HAP-1 (cell line): ENCODE measurements around the gene NTS.

ENCODE experiments used
- DNase-seq, 2 experiments: peaks; one replicate each; pipeline ENCODE4 v3.0.0-alpha.2; 2016 to 2020; ENCODE audit warnings: low spot score in 2 of 2
- H3K27me3 ChIP-seq: fragments of 250-450 bp; sonication (Bioruptor Pico); 2 replicates; pipeline ENCODE4 v1.5.1; 2020; ENCODE audit warnings: low read depth, mild to moderate bottlenecking, moderate library complexity
- H3K36me3 ChIP-seq: fragments of 250-450 bp; sonication (Bioruptor Pico); replicated peaks from 2 replicates; pipeline ENCODE4 v1.5.1; 2020; ENCODE audit warnings: mild to moderate bottlenecking
- H3K4me1 ChIP-seq: fragments of 250-450 bp; sonication (Bioruptor Pico); 2 replicates; pipeline ENCODE4 v1.5.1; 2020; ENCODE audit warnings: mild to moderate bottlenecking
- H3K4me3 ChIP-seq: fragments of 250-450 bp; sonication (Bioruptor Pico); 2 replicates; pipeline ENCODE4 v1.5.1; 2020; ENCODE audit warnings: mild to moderate bottlenecking, moderate library complexity
- H3K9me3 ChIP-seq: fragments of 250-450 bp; sonication (Bioruptor Pico); 2 replicates; pipeline ENCODE4 v1.5.1; 2020; ENCODE audit warnings: mild to moderate bottlenecking, moderate library complexity
- in situ Hi-C: fragments of 300-500 bp; cut with MboI; formaldehyde crosslinking; loops from 3 replicates; pipeline ENCODE4 v1.14.3; 2020; ENCODE audit warnings: low sequenced_read_pairs, inconsistent platforms, mixed read lengths

Gene NTS, protein sequence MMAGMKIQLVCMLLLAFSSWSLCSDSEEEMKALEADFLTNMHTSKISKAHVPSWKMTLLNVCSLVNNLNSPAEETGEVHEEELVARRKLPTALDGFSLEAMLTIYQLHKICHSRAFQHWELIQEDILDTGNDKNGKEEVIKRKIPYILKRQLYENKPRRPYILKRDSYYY

DNA sequence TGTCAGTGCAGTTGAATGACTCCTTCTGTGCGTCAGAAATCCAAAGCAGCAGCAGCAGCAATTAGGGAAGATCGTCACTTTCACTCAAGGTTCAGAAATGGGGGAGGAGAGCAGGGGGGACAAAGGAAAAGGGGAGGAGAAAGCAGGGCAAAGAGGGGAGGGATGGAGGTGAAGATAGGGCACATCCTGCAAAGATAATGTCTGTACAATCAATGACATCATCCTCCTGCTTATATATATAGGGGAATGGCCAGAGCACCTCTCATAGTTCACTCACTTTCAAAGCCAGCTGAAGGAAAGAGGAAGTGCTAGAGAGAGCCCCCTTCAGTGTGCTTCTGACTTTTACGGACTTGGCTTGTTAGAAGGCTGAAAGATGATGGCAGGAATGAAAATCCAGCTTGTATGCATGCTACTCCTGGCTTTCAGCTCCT lies at the start of gene NTS:
Gene NTS, plus strand, starts transcription at position 265 of the 431 bp plus-strand sequence. Its CDS starts 109 bp downstream, at position 374.
- in situ Hi-C loops, result loop anchor here (25.0 kb wide), 1 partner anchor 387 kb away; no protein-coding TSS in a partner anchor
- Histone ChIP-seq H3K4me1 (no peaks in the 10 kb centered on the region), H3K36me3 (no peaks in the 10 kb centered on the region), H3K9me3 (no peaks in the 10 kb centered on the region), H3K4me3 (no peak within 1 kb of the TSS), H3K27me3 (peaks cover 7% of the 10 kb centered on the region; the same call in 1 of the 2 replicates)
- DNase-seq, result no peak

DNA sequence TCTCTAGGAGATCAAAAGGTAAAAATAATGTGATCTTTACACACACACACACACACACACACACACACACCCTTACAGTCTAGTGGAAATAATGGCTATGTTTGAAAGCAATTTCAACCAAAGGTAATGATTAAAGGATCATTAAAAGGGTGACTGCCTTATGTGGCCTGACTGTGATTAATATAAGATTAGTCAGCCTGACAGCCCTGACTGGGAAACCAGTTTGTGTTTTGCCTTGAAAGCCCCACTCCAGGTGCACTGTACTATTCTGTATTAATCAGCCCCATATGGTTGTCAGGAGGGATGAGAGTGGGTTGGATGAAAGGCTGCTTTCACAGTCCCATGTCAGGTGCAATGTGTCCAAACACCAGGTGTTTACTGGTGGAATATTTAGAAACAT lies 48.3 kb upstream of the NTS start:
- Histone ChIP-seq H3K36me3 (no peaks in the 10 kb centered on the region), H3K9me3 (no peaks in the 10 kb centered on the region), H3K4me1 (no peaks in the 10 kb centered on the region), H3K27me3 (no peaks in the 10 kb centered on the region), H3K4me3 (no peak overlapping the region)
- in situ Hi-C loops, result no loop called here
- no peak for DNase-seq

DNA sequence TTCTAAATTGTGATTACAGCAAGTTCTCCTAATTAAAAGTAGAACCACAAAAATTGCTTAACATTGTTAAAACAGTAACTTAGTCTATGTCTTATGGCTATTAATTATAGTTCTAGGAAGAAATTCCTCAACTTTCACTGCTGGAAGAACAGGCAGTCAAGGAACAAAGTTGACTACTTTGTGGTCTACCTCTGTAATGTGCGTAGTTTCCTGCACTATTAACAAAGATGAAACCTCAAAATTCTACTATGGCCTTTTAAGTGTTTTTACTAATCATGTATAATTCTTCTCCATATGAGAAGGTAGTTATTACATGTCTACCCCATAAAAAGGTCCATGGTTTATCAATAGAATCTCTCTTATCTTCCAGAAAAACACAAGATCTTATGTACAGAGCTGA lies 45.5 kb upstream of the NTS start:
- in situ Hi-C loops, result no loop called here
- Histone ChIP-seq H3K4me1 (no peaks in the 10 kb centered on the region), H3K27me3 (no peaks in the 10 kb centered on the region), H3K36me3 (no peaks in the 10 kb centered on the region), H3K4me3 (no peak overlapping the region), H3K9me3 (no peaks in the 10 kb centered on the region)
- no peak for DNase-seq

DNA sequence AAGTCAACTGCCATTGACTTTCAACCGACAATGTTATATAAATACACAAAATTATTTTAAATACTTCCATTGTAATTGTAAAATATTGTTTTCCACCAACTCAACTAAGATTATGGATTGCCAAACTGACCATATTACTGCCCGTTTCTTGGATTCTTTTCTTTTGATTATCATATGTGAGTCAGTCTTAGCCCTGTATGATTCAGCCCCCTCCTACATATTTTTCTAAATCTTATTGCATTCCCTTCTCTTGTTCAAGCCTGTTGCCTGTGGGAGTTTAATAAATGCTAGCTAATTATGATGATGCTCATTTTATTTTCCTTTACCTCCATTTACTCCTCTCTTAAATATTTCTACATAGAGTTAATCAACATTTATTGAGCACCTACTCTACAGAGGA lies 44.7 kb upstream of the NTS start:
- Histone ChIP-seq H3K4me3 (no peak overlapping the region), H3K36me3 (no peaks in the 10 kb centered on the region), H3K4me1 (no peaks in the 10 kb centered on the region), H3K9me3 (no peaks in the 10 kb centered on the region), H3K27me3 (0 out of 2 replicates have a peak, but pooled peaks cover 2% of the 10 kb centered on the region)
- no peak for DNase-seq
- in situ Hi-C loops, result no loop called here

DNA sequence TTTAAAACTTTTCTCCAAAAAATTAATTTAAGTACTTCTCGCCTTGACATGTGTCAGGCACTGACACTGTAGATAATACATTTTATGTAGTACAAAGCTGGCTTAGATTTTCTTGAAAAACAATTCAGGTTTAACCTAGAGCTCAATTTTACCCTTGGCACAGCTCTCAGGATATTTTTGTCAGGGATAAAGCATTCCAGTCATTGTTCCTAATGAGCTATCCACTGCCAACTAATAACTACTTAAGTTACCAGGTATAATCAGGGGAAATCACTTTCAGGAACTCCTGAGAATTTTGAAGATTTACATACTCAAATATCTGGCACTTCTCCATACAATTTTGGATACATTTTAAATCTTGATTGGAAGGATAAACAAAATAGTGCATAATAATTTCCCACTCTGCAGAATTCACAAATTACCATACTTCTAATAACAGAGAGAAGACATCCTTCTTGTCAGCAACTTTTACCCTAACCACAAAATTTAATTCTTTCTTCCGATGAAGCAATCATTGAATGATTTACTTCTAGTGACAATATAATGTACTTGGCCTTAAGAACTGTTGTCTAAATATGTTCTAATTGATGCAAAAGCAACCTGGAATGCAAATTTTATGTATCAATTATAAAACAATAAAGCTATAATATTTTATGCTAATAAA lies 42.6 kb upstream of the NTS start:
- no peak overlapping the region for H3K4me3 ChIP-seq
- no peaks in the 10 kb centered on the region for H3K36me3 ChIP-seq
- H3K9me3 ChIP-seq, result no peaks in the 10 kb centered on the region
- DNase-seq, result no peak
- no peaks in the 10 kb centered on the region for H3K4me1 ChIP-seq
- H3K27me3 ChIP-seq, result 0 out of 2 replicates have a peak, but pooled peaks cover 2% of the 10 kb centered on the region
- in situ Hi-C loops, result no loop called here

DNA sequence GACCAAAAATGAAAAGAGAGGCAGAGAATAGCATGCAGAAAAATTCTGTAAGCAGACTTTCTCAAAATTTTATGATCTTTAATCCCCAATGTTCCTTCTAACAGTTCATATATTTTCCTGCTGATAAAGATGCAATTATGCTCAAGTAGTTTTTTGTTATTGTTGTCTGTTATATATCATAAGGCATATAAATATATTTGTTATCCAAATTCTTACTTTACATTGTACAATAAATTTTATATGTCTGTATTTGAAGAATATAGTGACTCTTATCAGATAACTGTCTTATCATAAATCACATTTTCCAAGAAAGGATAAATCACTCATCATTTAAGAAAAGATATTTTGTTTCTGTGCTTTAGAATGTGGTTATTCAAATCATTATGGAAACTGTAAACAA lies 40.5 kb upstream of the NTS start:
- H3K4me3 ChIP-seq, result no peak overlapping the region
- H3K27me3 ChIP-seq, result 0 out of 2 replicates have a peak, but pooled peaks cover 2% of the 10 kb centered on the region
- in situ Hi-C loops, result no loop called here
- H3K4me1 ChIP-seq, result no peaks in the 10 kb centered on the region
- DNase-seq, result no peak
- no peaks in the 10 kb centered on the region for H3K36me3 ChIP-seq
- H3K9me3 ChIP-seq, result no peaks in the 10 kb centered on the region

DNA sequence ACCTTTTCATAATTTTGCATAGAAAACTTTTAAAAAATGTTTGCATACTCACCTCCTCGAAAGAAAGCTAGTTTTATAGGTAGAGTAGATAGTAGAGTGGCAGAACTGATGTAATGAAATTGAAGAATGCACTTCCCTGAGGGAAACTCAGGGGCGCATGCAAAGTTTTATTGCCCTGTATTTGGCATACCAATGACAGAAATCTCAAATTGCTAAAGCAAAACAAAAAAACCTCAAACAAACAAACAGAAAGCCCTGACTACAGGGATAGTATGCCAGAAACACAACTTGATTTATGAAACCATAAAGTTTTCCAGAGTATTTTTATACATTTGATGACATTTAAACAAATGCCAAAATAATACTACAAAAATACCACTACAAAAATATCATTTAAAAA lies 39.7 kb upstream of the NTS start:
- Histone ChIP-seq H3K27me3 (0 out of 2 replicates have a peak, but pooled peaks cover 2% of the 10 kb centered on the region), H3K36me3 (no peaks in the 10 kb centered on the region), H3K4me1 (no peaks in the 10 kb centered on the region), H3K9me3 (no peaks in the 10 kb centered on the region), H3K4me3 (no peak overlapping the region)
- in situ Hi-C loops, result no loop called here
- DNase-seq, result no peak

DNA sequence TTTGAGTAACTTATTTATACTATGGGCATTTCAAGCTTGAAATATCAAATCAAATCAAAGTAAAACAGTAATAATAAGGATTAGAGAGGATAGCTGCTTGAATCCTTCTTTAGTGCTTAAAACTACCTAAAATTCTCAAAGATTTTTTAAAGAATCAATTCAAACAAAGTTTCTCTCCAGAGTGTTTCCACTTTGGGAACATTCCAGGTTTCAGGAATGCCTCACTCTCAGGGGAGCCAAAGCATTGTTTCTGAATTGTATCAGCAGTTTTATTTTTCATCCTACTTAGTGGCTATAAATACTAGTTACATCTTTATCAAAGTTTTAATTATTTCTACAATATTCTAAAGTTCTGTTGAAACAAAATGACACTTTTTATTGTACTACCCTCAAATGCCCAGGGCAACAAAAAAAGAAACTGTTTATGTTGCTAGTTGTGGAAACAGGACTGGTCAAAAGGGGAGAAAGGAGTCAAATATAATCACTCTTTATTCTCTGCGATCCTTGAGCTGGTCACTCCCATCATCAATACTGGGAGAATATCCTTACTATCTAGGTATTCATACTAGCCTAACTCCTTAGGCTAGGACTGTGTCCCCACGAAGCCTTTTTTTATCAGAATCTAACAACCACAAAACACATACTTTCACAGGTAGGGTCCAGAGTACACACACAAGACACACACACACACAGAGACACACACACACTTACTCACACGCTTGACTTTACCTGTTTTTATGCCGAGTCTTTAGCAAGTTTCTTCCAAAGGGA lies 38.5 kb upstream of the NTS start:
- Histone ChIP-seq H3K27me3 (0 out of 2 replicates have a peak, but pooled peaks cover 2% of the 10 kb centered on the region), H3K4me3 (no peak overlapping the region), H3K36me3 (no peaks in the 10 kb centered on the region), H3K4me1 (no peaks in the 10 kb centered on the region), H3K9me3 (no peaks in the 10 kb centered on the region)
- in situ Hi-C loops, result no loop called here
- DNase-seq, result no peak

DNA sequence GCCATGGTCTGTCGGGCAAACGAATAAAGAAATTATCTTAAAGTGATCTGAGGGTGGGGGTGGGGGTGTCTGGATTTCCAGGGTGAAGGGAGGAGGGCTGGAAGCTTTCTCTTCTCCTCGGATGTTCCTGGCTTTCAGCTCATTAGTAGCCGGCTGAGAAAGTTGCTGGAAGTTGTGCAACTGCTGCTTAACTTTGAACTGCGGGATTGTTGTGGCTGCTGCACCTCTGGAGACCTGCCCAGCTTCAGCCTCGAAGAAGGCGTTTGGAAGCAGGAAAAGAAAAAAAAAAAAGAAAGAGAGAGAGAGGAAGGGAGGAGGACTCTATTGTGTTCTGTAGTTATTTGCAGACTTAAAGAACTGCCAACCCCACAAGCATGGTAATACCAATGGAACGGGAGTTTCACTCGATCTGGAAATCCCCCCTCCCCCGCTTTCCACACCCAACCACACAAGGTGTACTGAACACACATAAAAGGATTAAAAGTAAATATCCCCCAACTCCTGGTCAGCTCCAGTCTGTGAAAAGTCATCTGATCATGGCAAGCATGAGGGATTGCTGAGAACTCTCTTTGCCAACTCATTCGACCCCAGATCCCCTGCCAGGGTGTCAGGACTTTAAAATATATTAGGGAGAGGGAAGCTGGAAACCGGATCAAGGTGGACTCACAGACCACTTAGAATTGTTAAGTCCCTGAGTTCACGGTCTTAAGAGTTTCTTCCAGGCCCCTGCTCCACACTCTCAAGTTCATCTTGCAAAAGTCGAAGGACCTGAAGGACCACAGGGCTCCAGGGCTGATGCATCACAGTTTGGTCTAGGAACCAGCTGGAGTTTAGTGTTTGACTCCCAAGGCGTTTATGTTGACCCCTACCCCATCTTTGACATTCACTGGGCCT lies 37.7 kb upstream of the NTS start, which contains the start of gene RASSF9:
Gene RASSF9, minus strand, starts transcription at position 213 of the 894 bp plus-strand sequence. Its CDS starts 208 bp downstream, at position 5.
- DNase-seq, result no peak
- H3K4me3 ChIP-seq, result no peak within 1 kb of the TSS
- in situ Hi-C loops, result no loop called here

DNA sequence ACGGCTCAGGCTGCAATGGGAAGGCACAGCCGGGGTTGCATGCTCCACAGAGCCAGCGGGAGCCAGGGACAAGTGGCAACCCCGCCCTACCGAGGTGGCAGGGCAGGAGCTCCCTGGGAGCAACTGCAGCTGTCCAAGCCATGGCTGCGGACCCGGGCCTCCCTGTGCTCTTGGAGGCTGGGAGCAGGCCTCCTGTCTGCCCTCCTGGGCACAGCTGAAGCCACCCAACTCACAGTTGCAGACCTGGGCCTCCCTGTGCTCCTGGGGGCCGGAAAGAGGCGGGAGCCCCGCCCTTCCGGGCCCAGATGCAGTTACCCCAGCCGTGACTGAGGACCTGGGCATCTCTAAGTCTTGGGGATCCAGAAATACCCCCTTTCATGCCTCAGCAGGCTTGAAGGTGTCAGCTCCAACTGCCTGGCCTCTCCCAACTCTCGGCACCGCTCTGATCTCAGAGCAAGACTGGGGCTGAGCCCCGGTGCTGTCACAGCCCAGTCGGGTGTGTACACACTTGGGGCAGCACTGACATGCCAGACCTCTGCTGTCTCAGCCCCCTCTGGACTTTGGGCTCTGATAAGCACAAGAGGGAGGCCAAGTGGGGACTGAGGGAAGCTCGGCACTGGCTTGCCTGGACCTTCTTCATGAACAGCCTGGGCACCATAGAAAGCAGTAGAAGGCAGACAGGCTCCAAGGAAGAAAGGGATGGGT lies 30.3 kb upstream of the NTS start:
- in situ Hi-C loops, result no loop called here

More for the DNA sequence above, 37.7 kb upstream of the NTS start, which contains the start of gene RASSF9:
- 0 out of 2 replicates have a peak, but pooled peaks cover 2% of the 10 kb centered on the region for H3K27me3 ChIP-seq
- H3K36me3 ChIP-seq, result no peaks in the 10 kb centered on the region
- no peaks in the 10 kb centered on the region for H3K9me3 ChIP-seq
- H3K4me1 ChIP-seq, result no peaks in the 10 kb centered on the region

DNA sequence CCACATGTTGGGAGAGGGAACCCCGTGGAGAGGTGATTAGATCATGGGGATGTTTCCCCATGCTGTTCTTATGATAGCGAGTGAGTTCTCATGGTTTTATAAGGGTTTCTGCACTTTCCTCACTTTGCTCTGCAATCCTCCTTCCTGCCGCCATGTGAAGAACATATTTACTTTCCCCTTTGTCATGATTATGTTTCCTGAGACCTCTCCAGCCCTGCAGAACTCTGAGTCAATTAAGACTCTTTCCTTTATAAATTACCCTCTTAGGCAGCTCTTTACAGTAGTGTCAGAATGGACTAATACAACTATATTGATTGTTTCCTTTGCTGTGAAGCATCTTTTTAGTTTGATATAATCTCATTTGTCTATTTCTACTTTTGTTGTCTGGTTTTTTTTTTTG lies 24.8 kb upstream of the NTS start:
- Histone ChIP-seq H3K4me1 (peaks cover 4% of the 10 kb centered on the region), H3K4me3 (no peak overlapping the region), H3K27me3 (no peaks in the 10 kb centered on the region; the same call in 1 of the 2 replicates), H3K9me3 (no peaks in the 10 kb centered on the region), H3K36me3 (no peaks in the 10 kb centered on the region)
- no peak for DNase-seq
- in situ Hi-C loops, result no loop called here

More for the DNA sequence above, 30.3 kb upstream of the NTS start:
- Histone ChIP-seq H3K4me1 (peaks cover 4% of the 10 kb centered on the region), H3K36me3 (no peaks in the 10 kb centered on the region), H3K27me3 (no peaks in the 10 kb centered on the region), H3K4me3 (no peak overlapping the region), H3K9me3 (no peaks in the 10 kb centered on the region)
- DNase-seq, result no peak

DNA sequence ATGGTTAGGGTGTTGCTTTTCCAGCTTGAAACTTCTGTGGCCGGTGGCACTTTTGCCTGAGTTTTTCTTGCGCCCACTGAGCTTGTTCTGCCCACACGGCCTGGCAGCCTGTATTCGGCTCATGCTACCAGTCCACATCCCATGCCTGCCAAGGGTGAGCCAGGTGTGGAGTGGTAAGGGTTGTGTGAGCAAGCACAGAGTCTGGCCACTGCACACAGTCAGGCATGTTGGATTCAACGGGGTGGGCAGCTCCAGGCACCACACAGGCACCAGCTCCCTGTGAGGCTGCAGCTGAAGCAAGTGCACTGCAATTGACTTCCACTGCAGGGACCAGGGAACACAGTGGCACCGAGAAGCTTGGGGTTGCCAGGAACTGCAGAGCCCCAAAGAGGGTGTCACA lies 18.8 kb upstream of the NTS start:
- no peak for DNase-seq
- H3K36me3 ChIP-seq, result no peaks in the 10 kb centered on the region
- in situ Hi-C loops, result loop anchor here (25.0 kb wide), 1 partner anchor 368 kb away; no protein-coding TSS in a partner anchor
- H3K4me3 ChIP-seq, result no peak overlapping the region
- no peaks in the 10 kb centered on the region for H3K9me3 ChIP-seq
- H3K27me3 ChIP-seq, result peaks cover 3% of the 10 kb centered on the region; the same call in 1 of the 2 replicates
- no peaks in the 10 kb centered on the region for H3K4me1 ChIP-seq
